B cell (primary cell): ENCODE measurements around the gene DLL1.

ENCODE experiments used
- EZH2 ChIP-seq: IDR thresholded peaks from 2 replicates; pipeline ENCODE4 v1.6.1; 2012; ENCODE audit warnings: borderline replicate concordance, low read depth, mild to moderate bottlenecking, moderate library complexity, low read length; ENCODE audit not compliant: insufficient read depth, poor library complexity, severe bottlenecking
- TF ChIP-seq, protein P1 (sequence below): fragments of 200-600 bp; IDR thresholded peaks from one replicate; pipeline ENCODE4 v1.8.0; 2022; ENCODE audit warnings: antibody characterized with exemption, mild to moderate bottlenecking

DNA sequence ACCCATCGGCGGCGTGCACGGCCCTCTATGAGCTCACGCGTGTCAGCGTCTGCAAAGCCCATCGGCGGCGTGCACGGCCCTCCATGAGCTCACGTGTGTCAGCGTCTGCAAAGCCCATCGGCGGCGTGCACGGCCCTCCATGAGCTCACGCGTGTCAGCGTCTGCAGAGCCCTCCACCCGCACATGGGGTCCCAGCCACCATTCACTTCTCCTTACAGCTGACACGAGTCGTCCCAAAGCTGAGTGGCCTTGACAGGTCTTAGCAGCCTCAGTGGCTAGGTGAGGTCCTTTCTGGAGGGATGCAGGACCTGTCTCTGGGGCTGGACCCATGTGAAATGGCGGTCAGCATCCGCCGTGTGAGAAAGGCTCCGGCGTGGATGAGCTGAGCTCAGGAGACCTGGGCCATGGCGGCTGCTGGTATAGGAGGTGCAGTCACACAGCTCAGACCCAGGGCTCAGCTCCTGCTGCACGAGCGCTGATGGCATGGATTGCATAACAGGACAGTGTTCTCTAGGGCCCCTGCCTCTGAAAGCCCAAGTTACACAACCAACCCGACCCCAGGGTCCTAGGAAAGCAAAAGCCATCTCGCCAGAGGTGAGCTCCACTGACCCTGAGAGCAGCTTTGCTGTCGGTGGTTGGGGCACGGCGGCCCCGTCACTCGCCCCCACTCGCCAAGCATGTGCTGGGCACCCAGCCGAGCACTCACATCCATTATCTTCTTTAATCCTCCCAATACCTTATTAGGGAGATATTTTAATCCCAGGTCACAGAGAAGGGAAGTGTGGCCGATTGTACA lies 38.9 kb downstream of the DLL1 start:
- TF ChIP-seq, protein P1, sequence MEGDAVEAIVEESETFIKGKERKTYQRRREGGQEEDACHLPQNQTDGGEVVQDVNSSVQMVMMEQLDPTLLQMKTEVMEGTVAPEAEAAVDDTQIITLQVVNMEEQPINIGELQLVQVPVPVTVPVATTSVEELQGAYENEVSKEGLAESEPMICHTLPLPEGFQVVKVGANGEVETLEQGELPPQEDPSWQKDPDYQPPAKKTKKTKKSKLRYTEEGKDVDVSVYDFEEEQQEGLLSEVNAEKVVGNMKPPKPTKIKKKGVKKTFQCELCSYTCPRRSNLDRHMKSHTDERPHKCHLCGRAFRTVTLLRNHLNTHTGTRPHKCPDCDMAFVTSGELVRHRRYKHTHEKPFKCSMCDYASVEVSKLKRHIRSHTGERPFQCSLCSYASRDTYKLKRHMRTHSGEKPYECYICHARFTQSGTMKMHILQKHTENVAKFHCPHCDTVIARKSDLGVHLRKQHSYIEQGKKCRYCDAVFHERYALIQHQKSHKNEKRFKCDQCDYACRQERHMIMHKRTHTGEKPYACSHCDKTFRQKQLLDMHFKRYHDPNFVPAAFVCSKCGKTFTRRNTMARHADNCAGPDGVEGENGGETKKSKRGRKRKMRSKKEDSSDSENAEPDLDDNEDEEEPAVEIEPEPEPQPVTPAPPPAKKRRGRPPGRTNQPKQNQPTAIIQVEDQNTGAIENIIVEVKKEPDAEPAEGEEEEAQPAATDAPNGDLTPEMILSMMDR: no peak
- no peak for TF ChIP-seq EZH2
